Glutamatergic neuron (in vitro differentiated cells): Measurements from ENCODE around the gene DRD4. TPM values are rescaled to one million over a fixed set of nuclear protein-coding genes. Genes with fewer than 3 reads are reported as not detected.

Experiments used
- DNase-seq: peaks from one replicate; pipeline ENCODE4 v3.0.0; 2022
- H3K27ac Mint-ChIP-seq: one replicate; pipeline ENCODE4 v1.8.0; 2020; ENCODE audit warnings: mild to moderate bottlenecking, mixed read lengths, inconsistent platforms; ENCODE audit not compliant: unreplicated experiment
- H3K27me3 Mint-ChIP-seq: one replicate; pipeline ENCODE4 v1.8.0; 2020; ENCODE audit warnings: mild to moderate bottlenecking, moderate library complexity, mixed read lengths, inconsistent platforms; ENCODE audit not compliant: unreplicated experiment
- H3K36me3 Mint-ChIP-seq: one replicate; pipeline ENCODE4 v1.8.0; 2020; ENCODE audit warnings: mild to moderate bottlenecking, mixed read lengths, inconsistent platforms; ENCODE audit not compliant: unreplicated experiment
- H3K4me1 Mint-ChIP-seq: one replicate; pipeline ENCODE4 v1.8.0; 2020; ENCODE audit warnings: mild to moderate bottlenecking, low read depth, mixed read lengths, inconsistent platforms; ENCODE audit not compliant: unreplicated experiment
- H3K4me3 Mint-ChIP-seq: one replicate; pipeline ENCODE4 v1.8.0; 2020; ENCODE audit warnings: mild to moderate bottlenecking, mixed read lengths, inconsistent platforms; ENCODE audit not compliant: unreplicated experiment
- H3K9me3 Mint-ChIP-seq: one replicate; pipeline ENCODE4 v1.8.0; 2020; ENCODE audit warnings: mild to moderate bottlenecking, moderate library complexity, mixed read lengths, inconsistent platforms; ENCODE audit not compliant: unreplicated experiment
- total RNA-seq: library from RNA; stranded (reverse); fragmentation: NEBNext Ultra II Directional; extraction: Animal tissue kit (Norgen Biotek cat#: 25700); gene quantifications from one replicate; pipeline ENCODE4 v1.2.1, GENCODE V29; 2021; ENCODE audit not compliant: unreplicated experiment
- TF ChIP-seq, protein P1 (sequence below): fragments of 200-600 bp; sonication (generic); IDR thresholded peaks from one replicate; pipeline ENCODE4 v1.5.0; 2021; ENCODE audit not compliant: partially characterized antibody, unreplicated experiment

DRD4 gene
- total RNA-seq, 1 donor from 2014 or later, result 2.9 TPM

DNA sequence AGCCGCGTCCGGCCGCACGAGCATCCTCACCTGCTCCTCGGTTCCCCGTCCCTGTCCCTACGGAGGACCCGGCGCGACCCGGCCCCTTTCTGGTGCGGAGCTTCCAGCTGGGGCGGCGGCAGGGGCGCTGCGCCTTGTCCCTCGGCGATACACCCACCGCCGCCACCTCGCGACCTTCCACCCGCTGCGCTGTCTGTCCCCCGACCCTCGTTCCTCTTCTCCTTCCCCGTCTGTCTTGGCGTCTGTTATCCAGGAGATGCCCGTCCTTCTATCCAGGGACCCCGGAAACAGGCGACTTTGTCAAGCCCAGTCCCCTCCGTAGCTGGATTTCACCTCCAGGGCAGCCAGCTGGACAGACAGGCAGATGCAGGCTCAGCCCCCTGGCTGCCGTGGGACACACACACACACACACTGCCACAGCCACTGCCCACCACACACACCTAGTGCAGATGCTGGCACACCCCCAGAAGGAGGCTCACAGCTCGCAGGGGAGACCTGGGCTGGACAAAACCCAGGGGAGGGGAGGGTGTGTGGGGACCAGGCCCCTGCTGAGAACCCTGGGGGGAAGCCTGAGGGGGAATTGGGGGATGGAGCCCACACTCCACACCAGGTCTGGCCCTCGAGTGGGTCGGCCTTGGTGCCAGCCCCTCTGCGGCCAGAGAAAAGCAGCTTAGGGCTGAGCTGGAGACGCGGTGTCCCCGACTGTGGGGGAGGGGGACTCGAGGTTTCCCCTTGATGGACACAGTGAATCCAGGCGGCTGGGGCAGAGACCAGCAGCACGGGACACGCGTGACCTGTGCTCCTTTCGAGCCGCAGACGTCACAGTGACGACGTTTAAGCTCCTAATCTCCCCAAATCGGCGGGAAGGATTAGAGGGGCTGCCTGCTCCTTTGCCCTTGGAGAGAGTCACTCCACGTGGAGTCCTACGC lies 788 bp downstream of the DRD4 start:
- Mint-ChIP-seq H3K27ac (peak overlapping the region; percentile 62), H3K4me1 (peaks cover 5% of the 10 kb centered on the region), H3K4me3 (peak overlapping the region; percentile 90), H3K9me3 (peaks cover 7% of the 10 kb centered on the region), H3K27me3 (peaks cover 21% of the 10 kb centered on the region), H3K36me3 (no peaks in the 10 kb centered on the region)
- DNase-seq, result no peak
- TF ChIP-seq, protein P1, sequence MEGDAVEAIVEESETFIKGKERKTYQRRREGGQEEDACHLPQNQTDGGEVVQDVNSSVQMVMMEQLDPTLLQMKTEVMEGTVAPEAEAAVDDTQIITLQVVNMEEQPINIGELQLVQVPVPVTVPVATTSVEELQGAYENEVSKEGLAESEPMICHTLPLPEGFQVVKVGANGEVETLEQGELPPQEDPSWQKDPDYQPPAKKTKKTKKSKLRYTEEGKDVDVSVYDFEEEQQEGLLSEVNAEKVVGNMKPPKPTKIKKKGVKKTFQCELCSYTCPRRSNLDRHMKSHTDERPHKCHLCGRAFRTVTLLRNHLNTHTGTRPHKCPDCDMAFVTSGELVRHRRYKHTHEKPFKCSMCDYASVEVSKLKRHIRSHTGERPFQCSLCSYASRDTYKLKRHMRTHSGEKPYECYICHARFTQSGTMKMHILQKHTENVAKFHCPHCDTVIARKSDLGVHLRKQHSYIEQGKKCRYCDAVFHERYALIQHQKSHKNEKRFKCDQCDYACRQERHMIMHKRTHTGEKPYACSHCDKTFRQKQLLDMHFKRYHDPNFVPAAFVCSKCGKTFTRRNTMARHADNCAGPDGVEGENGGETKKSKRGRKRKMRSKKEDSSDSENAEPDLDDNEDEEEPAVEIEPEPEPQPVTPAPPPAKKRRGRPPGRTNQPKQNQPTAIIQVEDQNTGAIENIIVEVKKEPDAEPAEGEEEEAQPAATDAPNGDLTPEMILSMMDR, result no peak

DNA sequence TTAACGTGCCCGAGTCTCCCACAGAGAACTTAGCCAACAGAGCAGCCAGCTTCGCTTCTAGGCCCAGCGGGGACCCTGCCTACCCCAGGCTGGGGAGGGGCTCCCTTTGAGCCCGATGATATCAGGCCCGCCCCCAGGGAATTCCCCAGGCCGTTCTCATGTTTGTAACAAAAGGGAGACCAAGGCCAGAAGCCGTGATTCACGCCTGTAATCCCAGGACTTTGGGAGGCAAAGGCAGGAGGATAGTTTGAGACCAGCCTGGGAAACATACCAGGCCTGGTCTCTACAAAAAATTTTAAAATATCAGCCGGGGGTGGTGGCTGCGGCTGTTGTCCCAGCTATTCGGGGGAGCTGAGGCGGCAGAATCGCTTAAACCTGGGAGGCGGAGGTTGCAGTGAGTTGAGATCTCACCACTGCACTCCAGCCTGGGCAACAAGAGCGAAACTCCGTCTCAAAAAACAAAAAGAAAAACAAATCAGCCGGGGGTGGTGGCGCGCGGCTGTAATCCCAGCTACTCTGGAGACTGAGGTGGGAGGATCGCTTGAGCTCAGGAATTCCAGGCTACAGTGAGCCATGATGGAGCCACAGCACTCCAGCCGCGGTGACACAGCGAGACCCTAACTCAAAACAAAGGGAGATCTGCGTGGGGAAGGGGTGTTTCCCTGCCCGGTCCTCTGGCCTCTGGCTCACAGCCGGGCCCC lies 1.7 kb downstream of the DRD4 start:
- peak overlapping the region; percentile 71 for H3K4me3 Mint-ChIP-seq

DNA sequence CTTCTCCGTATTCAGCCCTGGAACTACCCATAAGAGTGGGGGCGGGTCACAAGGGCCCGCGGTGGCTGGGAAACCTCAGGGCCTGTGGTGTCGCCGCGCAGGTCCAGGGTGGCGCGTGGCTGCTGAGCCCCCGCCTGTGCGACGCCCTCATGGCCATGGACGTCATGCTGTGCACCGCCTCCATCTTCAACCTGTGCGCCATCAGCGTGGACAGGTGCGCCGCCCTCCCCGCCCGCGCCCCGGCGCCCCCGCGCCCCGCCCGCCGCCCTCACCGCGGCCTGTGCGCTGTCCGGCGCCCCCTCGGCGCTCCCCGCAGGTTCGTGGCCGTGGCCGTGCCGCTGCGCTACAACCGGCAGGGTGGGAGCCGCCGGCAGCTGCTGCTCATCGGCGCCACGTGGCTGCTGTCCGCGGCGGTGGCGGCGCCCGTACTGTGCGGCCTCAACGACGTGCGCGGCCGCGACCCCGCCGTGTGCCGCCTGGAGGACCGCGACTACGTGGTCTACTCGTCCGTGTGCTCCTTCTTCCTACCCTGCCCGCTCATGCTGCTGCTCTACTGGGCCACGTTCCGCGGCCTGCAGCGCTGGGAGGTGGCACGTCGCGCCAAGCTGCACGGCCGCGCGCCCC lies 2.4 kb downstream of the DRD4 start:
- H3K36me3 Mint-ChIP-seq, result no peaks in the 10 kb centered on the region
- TF ChIP-seq, protein P1, result no peak
- H3K4me1 Mint-ChIP-seq, result peaks cover 5% of the 10 kb centered on the region
- peaks cover 8% of the 10 kb centered on the region for H3K9me3 Mint-ChIP-seq
- H3K27me3 Mint-ChIP-seq, result peaks cover 19% of the 10 kb centered on the region
- H3K27ac Mint-ChIP-seq, result no peak overlapping the region
- DNase-seq, result no peak
- no peak overlapping the region for H3K4me3 Mint-ChIP-seq

More for the DNA sequence above, 1.7 kb downstream of the DRD4 start:
- H3K4me1 Mint-ChIP-seq, result peaks cover 5% of the 10 kb centered on the region
- TF ChIP-seq, protein P1, result no peak
- H3K36me3 Mint-ChIP-seq, result no peaks in the 10 kb centered on the region
- peaks cover 19% of the 10 kb centered on the region for H3K27me3 Mint-ChIP-seq
- H3K27ac Mint-ChIP-seq, result no peak overlapping the region
- peaks cover 7% of the 10 kb centered on the region for H3K9me3 Mint-ChIP-seq
- no peak for DNase-seq

DNA sequence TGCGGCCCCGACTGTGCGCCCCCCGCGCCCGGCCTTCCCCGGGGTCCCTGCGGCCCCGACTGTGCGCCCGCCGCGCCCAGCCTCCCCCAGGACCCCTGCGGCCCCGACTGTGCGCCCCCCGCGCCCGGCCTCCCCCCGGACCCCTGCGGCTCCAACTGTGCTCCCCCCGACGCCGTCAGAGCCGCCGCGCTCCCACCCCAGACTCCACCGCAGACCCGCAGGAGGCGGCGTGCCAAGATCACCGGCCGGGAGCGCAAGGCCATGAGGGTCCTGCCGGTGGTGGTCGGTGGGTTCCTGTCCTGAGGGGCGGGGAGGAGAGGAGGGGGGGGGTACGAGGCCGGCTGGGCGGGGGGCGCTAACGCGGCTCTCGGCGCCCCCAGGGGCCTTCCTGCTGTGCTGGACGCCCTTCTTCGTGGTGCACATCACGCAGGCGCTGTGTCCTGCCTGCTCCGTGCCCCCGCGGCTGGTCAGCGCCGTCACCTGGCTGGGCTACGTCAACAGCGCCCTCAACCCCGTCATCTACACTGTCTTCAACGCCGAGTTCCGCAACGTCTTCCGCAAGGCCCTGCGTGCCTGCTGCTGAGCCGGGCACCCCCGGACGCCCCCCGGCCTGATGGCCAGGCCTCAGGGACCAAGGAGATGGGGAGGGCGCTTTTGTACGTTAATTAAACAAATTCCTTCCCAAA lies 3.1 kb downstream of the DRD4 start:
- TF ChIP-seq, protein P1, result no peak
- Mint-ChIP-seq H3K4me3 (no peak overlapping the region), H3K27me3 (peaks cover 18% of the 10 kb centered on the region), H3K36me3 (no peaks in the 10 kb centered on the region), H3K4me1 (peaks cover 5% of the 10 kb centered on the region), H3K9me3 (peaks cover 9% of the 10 kb centered on the region), H3K27ac (no peak overlapping the region)
- DNase-seq, result no peak
